Gastroesophageal sphincter (tissue), 3 donors: ENCODE results near the gene PSMB7.

Experiments used
- CTCF ChIP-seq, 4 experiments: fragments of 200-600 bp in 2 of 4; fragments of 450-650 bp in 2 of 4; sonication (generic) in 1 of 4; IDR thresholded peaks; one replicate each; pipeline ENCODE4 v1.5.1; 2017 to 2019; ENCODE audit warnings: antibody characterized with exemption in 4 of 4, mild to moderate bottlenecking in 2 of 4, moderate library complexity in 2 of 4
- POLR2A ChIP-seq, 2 donors: fragments of 450-650 bp; IDR thresholded peaks; one replicate each; pipeline ENCODE4 v1.6.1; 2017; ENCODE audit warnings: antibody characterized with exemption in 2 of 2, mild to moderate bottlenecking in 2 of 2, moderate library complexity in 1 of 2

- TF ChIP-seq POLR2A (IDR thresholded peaks at IDR 0.05) = no peak
- no peak for TF ChIP-seq CTCF (IDR thresholded peaks at IDR 0.05)
These were observed 111.5 kb downstream of the PSMB7 start for GRCh38 chr9:124303762-124304161.
